A549 treated with RU486 at 1 μM for 4 hours (cell line): ENCODE results near the gene DNAJB14. TPM values are rescaled to one million over a fixed set of nuclear protein-coding genes. Genes with fewer than 3 reads are reported as not detected.

Source experiments
- total RNA-seq: library from RNA; stranded (reverse); fragments of 200-300 nt; extraction: Qiagen RNA extraction; gene quantifications from 5 replicates; pipeline ENCODE4 v1.2.3, GENCODE V29; 2022; ENCODE audit warnings: low read depth

DNAJB14 gene
- 13.7 to 20.7 TPM (median 16.2 TPM) in 5 replicates for total RNA-seq

DNA sequence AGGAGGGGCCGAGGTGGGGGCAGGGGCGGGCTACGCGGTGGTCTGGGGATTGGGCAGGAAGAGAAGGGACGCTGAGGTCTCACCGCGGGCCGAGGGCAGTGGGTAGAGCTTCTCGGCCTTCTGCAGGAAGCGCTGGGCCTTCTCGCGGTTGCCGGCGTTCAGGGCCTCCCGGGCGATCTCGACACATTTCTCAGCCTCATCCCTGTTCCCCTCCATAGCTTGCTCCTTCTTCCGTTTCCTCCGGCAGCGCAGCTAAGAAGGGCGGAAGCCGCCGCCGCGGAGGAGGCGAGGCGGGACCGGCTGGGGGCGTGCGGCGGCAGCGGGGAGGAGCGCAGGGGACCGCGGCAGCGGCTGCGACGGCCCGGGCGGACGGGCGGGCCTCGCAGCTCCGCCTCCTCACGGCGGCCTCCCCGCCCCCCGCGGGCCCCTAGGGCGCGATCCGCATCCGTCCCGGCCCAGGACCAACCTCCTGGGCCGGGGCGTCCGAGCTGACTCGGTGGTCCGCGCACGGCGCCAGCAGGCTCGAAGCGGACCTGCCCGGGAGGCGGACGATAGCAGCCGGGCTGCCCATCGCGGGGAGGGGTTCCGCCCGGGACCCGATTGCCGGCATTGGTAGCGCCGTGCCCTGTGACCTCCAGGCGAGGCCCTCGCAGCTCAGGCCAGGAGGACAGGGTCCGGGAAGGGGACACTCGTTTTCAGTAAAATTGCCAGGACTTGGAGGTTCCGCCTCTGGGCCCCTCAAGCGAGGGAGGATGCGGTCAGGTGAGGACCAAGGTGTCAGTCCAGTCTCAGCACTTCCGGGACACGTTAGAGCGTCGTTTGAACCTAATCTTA, at the start of gene DNAJB14:
Gene DNAJB14, minus strand, starts transcription at position 263 of the 834 bp plus-strand sequence. Its CDS starts 47 bp downstream, at position 216.

DNA sequence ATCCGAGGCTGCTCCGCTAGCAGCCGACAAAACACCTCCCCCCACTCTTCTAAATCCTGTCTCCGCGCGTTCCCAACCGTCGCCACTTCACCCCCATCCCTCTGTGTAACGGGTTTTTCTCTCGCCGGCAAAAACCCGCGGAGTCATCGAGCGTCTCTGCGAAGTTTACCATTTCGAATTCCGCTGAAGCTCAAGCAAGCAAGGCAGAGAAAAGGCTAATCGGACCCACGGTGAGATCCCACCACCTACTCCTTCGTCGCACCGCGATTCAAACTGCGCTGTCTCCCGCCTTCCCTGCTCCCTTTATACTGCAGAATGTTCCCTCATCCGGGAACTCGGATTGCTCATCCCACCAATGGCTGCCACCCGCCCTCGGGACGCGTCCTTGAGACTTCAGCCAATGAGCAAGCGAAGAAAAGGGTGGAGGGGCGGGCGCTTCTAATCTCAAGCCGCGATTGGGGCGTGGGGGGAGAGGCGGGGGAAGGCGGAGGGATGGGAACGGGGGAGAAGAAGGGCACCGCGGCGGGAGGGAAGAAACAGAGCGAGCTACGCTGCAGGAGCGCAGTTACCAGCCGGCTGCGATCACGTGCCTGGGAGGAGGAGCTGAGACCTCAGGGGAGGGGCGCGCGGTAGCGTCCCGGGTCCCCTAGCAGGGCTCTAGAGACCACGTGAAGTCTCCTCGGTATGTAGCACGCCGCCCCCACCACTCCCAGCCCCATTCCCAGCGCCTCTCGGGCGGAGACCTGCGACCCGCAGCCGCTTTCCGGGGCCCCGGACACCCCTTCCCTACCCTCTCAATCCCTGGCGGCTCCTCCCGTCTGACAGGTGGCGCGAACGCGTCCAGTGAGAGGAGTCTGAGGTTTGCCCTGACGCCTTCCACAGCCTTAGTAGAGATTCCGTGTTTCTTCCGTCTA, 3.8 kb upstream of the DNAJB14 start, which contains the start of gene H2AZ1:
Gene H2AZ1, minus strand, starts transcription at position 277 of the 914 bp plus-strand sequence. Its CDS starts 105 bp downstream, at position 172.

DNA sequence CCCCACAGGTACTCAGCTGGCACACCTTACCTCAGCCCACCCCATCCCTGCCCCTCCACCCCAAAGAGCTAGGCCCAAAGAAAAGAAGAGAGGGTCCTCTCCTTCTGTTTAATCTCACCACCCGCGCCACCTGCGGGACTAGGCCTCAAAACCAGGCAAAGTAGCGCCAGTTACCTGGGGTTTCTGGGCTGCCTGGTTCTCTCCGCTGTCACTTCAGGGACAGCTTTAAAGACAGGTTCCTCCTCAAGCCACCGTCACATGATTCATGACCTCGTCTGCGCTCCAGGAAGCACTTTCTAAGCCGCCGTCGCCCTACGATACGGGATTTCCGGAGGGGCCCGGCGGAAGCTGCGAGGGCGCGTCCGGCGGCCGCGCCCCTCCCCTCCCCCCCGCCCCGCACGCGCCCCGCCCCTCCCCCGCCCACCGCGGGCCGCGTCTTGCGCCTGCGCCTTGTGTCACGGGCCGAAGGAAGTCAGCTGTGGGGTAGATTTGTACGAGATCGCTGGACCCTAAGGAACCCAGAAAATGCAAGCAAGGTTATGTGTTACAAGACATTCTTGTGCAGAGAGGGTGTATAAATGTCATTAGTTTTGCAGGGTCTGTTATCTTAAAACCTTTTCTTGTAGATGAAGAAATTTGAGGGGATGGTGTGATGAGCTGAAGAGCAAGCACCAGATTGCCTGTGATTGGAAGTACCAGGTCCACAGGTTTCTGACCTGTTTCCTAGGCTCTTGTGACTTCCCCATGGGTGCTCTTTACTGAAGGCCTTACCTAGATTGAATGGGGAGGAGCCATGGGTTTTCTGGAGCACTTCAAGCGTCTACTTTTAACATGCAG, 52.0 kb downstream of the DNAJB14 start, which contains the start of gene LAMTOR3:
Gene LAMTOR3, minus strand, starts transcription at position 267 of the 837 bp plus-strand sequence. CDS start 464 bp downstream, outside the sequence.

Other genes starting within 250 kb of the DNAJB14 start
- not detected in 5 replicates for gene DAPP1, start 129.8 kb downstream of the DNAJB14 start, total RNA-seq
- gene LAMTOR3, start 52.2 kb downstream of the DNAJB14 start, total RNA-seq, result 20.7 to 26.4 TPM (median 25.9 TPM) in 5 replicates
- 540 to 705 TPM (median 689 TPM) in 5 replicates for gene H2AZ1, start 3.7 kb upstream of the DNAJB14 start, total RNA-seq
- 0.38 to 0.62 TPM (median 0.44 TPM) in 5 replicates for gene DDIT4L, start 243.8 kb upstream of the DNAJB14 start, total RNA-seq